GM12872 (cell line): ENCODE data around the gene SERPINA10.

Experiments
- CTCF ChIP-seq: IDR thresholded peaks from 3 replicates; pipeline ENCODE4 v1.5.1; 2011; ENCODE audit warnings: low read depth, mild to moderate bottlenecking, low read length, moderate library complexity; ENCODE audit not compliant: insufficient read depth

Gene SERPINA10

GRCh38 chr14:94322648-94323570 is 29.8 kb upstream of the SERPINA10 start, which contains the start of gene SERPINA6:
Gene SERPINA6 (minus strand): TSS chr14:94323336. CDS start chr14:94314648, 8,688 bp downstream.
- TF ChIP-seq CTCF = no peak

- TF ChIP-seq CTCF = no peak
Measured at GRCh38 chr14:94321421-94322271, 28.6 kb upstream of the SERPINA10 start.

- TF ChIP-seq CTCF = no peak
Measured at GRCh38 chr14:94320243-94320642, 27.2 kb upstream of the SERPINA10 start.

GRCh38 chr14:94317259-94317658 is 24.2 kb upstream of the SERPINA10 start:
- no peak for TF ChIP-seq CTCF

GRCh38 chr14:94316692-94317091 is 23.6 kb upstream of the SERPINA10 start:
- no peak for TF ChIP-seq CTCF

- no peak for TF ChIP-seq CTCF
Measured at GRCh38 chr14:94314890-94315289, 21.8 kb upstream of the SERPINA10 start.

GRCh38 chr14:94313991-94314655 is 21.1 kb upstream of the SERPINA10 start:
- TF ChIP-seq CTCF = no peak
